ENCODE results near the gene MKNK1. TPM values are rescaled to one million over a fixed set of nuclear protein-coding genes. Genes with fewer than 3 reads are reported as not detected.

The MKNK1 gene
- total RNA-seq, 2 donors from 2014 or later, result 22.1 to 25.0 TPM

DNA sequence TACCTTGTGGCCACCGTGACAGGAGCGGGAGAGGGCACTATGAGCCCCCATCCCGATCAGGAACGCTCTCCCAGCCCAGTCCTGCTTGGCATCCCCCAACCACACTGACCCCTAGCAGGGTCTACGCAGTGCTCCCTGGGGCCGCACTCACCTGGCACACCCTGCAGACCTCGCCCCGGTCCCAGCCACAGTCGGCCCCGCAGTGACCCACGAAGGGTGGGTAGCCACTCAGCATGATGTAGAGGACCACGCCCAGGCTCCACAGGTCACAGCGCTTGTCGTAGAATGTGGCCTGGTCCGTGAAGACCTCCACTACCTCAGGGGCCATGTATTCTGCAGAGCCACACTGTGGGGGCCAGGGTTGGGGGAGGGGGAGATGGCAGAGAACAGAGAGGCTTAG lies 41.6 kb downstream of the MKNK1 start:
- Histone ChIP-seq H3K9me3 (no peaks in the 10 kb centered on the region), H3K4me3 (no peak overlapping the region), H3K4me1 (no peaks in the 10 kb centered on the region), H3K27ac (no peak overlapping the region), H3K27me3 (no peaks in the 10 kb centered on the region), H3K36me3 (peaks cover 69% of the 10 kb centered on the region)
- TF ChIP-seq, protein P1, sequence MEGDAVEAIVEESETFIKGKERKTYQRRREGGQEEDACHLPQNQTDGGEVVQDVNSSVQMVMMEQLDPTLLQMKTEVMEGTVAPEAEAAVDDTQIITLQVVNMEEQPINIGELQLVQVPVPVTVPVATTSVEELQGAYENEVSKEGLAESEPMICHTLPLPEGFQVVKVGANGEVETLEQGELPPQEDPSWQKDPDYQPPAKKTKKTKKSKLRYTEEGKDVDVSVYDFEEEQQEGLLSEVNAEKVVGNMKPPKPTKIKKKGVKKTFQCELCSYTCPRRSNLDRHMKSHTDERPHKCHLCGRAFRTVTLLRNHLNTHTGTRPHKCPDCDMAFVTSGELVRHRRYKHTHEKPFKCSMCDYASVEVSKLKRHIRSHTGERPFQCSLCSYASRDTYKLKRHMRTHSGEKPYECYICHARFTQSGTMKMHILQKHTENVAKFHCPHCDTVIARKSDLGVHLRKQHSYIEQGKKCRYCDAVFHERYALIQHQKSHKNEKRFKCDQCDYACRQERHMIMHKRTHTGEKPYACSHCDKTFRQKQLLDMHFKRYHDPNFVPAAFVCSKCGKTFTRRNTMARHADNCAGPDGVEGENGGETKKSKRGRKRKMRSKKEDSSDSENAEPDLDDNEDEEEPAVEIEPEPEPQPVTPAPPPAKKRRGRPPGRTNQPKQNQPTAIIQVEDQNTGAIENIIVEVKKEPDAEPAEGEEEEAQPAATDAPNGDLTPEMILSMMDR (IDR thresholded peaks at IDR 0.05), result no peak
- DNase-seq (ENCODE audit: low spot score), result no peak

DNA sequence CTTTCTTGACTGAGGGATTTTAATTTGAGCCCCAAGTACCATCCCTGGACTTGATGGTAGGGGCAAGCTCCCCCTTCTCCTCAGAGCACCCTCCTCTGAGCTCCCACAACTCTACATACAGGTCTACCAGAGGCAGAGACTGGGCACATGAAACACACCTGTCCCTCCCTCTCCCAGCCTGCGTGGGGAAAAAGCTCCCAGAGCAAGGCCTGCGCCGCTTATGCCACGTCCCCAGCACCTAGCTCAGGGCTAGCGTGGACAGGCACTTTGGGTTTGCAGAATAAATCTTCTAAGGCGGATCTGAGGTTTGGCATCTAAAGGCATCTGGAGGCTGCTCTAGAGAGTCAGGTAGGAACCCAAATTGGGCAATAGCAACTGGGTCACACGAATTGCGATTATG lies 45.1 kb downstream of the MKNK1 start:
- Histone ChIP-seq H3K36me3 (peaks cover 52% of the 10 kb centered on the region), H3K9me3 (no peaks in the 10 kb centered on the region), H3K4me1 (no peaks in the 10 kb centered on the region), H3K4me3 (no peak overlapping the region), H3K27me3 (no peaks in the 10 kb centered on the region), H3K27ac (no peak overlapping the region)
- no peak for DNase-seq (ENCODE audit: low spot score)
- TF ChIP-seq, protein P1 (IDR thresholded peaks at IDR 0.05), result no peak

DNA sequence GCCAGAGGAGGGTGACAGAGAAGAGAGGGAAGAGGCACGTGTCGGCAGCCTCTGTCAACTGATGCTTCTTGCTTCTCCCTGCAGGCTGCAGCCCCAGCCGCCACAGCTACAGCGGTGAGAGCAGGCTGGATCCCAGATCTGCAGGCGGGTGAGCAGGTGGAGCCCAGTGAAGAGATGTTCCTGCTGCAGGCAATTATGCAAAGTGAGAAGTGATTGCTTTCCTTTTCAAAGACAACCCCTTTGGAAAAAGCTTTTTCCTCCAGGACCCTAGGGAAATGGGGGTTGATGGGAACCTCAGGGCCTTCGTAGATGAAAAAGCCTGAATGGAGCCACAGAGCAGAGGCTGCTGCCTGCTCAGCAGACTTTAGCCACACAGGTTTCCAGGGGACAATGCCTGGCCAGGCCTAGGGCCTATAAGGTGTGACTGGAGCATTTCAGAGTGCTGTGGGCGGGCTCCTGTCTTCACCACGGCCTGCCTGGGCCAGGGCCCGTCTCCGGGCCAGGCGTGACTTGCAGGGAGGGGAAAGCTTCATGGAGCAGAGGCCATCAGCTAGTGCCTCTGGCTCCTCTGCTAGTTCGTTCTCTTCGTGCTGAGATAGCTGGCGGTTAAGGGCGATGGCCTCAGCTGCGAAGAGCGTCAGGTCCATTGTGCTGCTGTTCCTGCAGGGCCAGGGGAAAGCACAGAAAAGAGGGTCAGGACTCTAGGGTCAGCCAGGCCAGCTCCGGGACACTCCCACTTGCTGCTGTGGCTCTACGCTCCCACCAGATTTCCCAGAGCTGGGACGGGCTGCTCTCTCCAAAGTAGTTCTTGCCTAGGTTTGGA lies 45.7 kb downstream of the MKNK1 start:
- no peak overlapping the region for H3K4me3 ChIP-seq
- TF ChIP-seq, protein P1 (IDR thresholded peaks at IDR 0.05), result no peak
- H3K36me3 ChIP-seq, result peaks cover 51% of the 10 kb centered on the region

DNA sequence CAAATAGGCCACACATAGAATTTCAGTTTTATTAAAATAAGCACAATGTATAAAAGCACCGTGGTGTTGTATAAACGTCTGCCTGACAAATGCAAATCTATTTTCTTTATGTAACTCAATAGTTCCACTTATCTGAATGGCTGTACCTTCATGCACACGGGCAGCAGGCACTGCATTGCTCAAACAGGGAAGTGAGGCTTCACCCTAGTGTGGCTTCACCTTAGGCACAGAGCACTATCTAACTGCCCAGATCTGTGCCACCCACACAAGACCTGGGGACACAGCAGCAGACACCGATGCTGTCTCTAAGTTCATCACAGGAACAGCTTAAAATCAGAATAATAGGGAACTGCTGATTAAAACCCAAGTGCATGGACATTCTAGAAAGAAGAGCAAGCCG lies 46.7 kb downstream of the MKNK1 start:
- H3K4me3 ChIP-seq, result no peak overlapping the region
- no peak for DNase-seq (ENCODE audit: low spot score)
- no peak overlapping the region for H3K27ac ChIP-seq
- H3K4me1 ChIP-seq, result no peaks in the 10 kb centered on the region
- TF ChIP-seq, protein P1 (IDR thresholded peaks at IDR 0.05), result no peak
- H3K27me3 ChIP-seq, result no peaks in the 10 kb centered on the region
- peaks cover 41% of the 10 kb centered on the region for H3K36me3 ChIP-seq
- H3K9me3 ChIP-seq, result no peaks in the 10 kb centered on the region

More for the DNA sequence above, 45.7 kb downstream of the MKNK1 start:
- Histone ChIP-seq H3K4me1 (no peaks in the 10 kb centered on the region), H3K27me3 (no peaks in the 10 kb centered on the region), H3K9me3 (no peaks in the 10 kb centered on the region), H3K27ac (no peak overlapping the region)
- DNase-seq (ENCODE audit: low spot score), result no peak

DNA sequence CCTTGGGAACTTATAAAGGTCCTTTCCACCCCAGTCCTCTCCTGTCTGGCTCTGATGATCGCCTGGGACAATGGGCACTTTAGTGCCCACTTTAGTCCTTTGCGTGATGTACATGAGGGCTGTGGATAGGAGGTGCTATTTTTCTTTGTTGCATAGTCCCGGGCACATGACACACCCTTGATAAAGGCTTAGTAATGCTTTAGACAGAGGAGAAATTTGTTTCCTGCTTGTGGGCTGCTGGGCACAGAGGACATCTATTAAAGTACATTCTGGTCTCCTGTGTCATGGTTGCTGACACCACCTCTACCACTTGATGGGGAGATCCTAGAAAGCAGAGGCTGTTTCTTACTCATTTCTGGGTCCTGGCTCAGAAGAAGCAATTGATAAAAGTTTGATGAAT lies 47.2 kb downstream of the MKNK1 start:
- H3K27me3 ChIP-seq, result no peaks in the 10 kb centered on the region
- TF ChIP-seq, protein P1 (IDR thresholded peaks at IDR 0.05), result no peak
- no peaks in the 10 kb centered on the region for H3K4me1 ChIP-seq
- H3K4me3 ChIP-seq, result no peak overlapping the region
- DNase-seq (ENCODE audit: low spot score), result no peak
- no peaks in the 10 kb centered on the region for H3K9me3 ChIP-seq
- H3K27ac ChIP-seq, result no peak overlapping the region
- peaks cover 37% of the 10 kb centered on the region for H3K36me3 ChIP-seq
